Mesothelial cell of epicardium (in vitro differentiated cells): ENCODE measurements around the gene NLRP8. TPM values are rescaled to one million over a fixed set of nuclear protein-coding genes. Genes with fewer than 3 reads are reported as not detected.

Source experiments
- DNase-seq, 2 experiments: peaks; one replicate each; pipeline ENCODE4 v3.0.0; 2021; ENCODE audit warnings: low spot score in 2 of 2; ENCODE audit not compliant: unreplicated experiment in 2 of 2
- H3K27ac Mint-ChIP-seq: 2 replicates; pipeline ENCODE4 v1.8.0; 2021; ENCODE audit warnings: mixed read lengths
- H3K27me3 Mint-ChIP-seq: 2 replicates; pipeline ENCODE4 v1.8.0; 2021; ENCODE audit warnings: low read depth, mixed read lengths
- H3K36me3 Mint-ChIP-seq: 2 replicates; pipeline ENCODE4 v1.8.0; 2021; ENCODE audit warnings: mixed read lengths
- H3K4me1 Mint-ChIP-seq: 2 replicates; pipeline ENCODE4 v1.8.0; 2021; ENCODE audit warnings: mixed read lengths
- H3K4me3 Mint-ChIP-seq: 2 replicates; pipeline ENCODE4 v1.8.0; 2021; ENCODE audit warnings: mild to moderate bottlenecking, moderate library complexity, mixed read lengths
- H3K9me3 Mint-ChIP-seq: 2 replicates; pipeline ENCODE4 v1.8.0; 2021; ENCODE audit warnings: mixed read lengths
- CTCF ChIP-seq: fragments of 200-600 bp; sonication (generic); IDR thresholded peaks from one replicate; pipeline ENCODE4 v1.5.0; 2021; ENCODE audit warnings: antibody characterized with exemption; ENCODE audit not compliant: unreplicated experiment
- total RNA-seq: library from RNA; stranded (reverse); gene quantifications from 3 replicates; pipeline ENCODE4 v1.2.1, GENCODE V29; 2021

NLRP8 gene
- total RNA-seq: not detected in 3 replicates

GRCh38 chr19:55947532-55947931 is at the start of gene NLRP8:
TSS of gene NLRP8 (plus strand) at chr19:55947832.
- Mint-ChIP-seq H3K9me3 (peaks cover 54% of the 10 kb centered on the region), H3K27me3 (no peaks in the 10 kb centered on the region), H3K36me3 (no peaks in the 10 kb centered on the region), H3K4me1 (no peaks in the 10 kb centered on the region), H3K27ac (no peak within 1 kb of the TSS), H3K4me3 (no peak within 1 kb of the TSS)
- no peak for TF ChIP-seq CTCF
- DNase-seq: no peak

GRCh38 chr19:55898911-55899310 is 48.7 kb upstream of the NLRP8 start:
- H3K4me1 Mint-ChIP-seq: no peaks in the 10 kb centered on the region
- no peak overlapping the region for H3K4me3 Mint-ChIP-seq
- no peaks in the 10 kb centered on the region for H3K27me3 Mint-ChIP-seq
- TF ChIP-seq CTCF: no peak
- H3K36me3 Mint-ChIP-seq: peaks cover 7% of the 10 kb centered on the region
- H3K27ac Mint-ChIP-seq: no peak overlapping the region
- H3K9me3 Mint-ChIP-seq: peaks cover 55% of the 10 kb centered on the region
- no peak for DNase-seq

GRCh38 chr19:55901369-55902079 is 46.1 kb upstream of the NLRP8 start:
- peaks cover 7% of the 10 kb centered on the region for H3K36me3 Mint-ChIP-seq
- no peak for DNase-seq
- no peak for TF ChIP-seq CTCF
- peaks cover 57% of the 10 kb centered on the region for H3K9me3 Mint-ChIP-seq
- no peak overlapping the region for H3K27ac Mint-ChIP-seq
- H3K4me3 Mint-ChIP-seq: no peak overlapping the region
- no peaks in the 10 kb centered on the region for H3K27me3 Mint-ChIP-seq
- H3K4me1 Mint-ChIP-seq: no peaks in the 10 kb centered on the region

DNA sequence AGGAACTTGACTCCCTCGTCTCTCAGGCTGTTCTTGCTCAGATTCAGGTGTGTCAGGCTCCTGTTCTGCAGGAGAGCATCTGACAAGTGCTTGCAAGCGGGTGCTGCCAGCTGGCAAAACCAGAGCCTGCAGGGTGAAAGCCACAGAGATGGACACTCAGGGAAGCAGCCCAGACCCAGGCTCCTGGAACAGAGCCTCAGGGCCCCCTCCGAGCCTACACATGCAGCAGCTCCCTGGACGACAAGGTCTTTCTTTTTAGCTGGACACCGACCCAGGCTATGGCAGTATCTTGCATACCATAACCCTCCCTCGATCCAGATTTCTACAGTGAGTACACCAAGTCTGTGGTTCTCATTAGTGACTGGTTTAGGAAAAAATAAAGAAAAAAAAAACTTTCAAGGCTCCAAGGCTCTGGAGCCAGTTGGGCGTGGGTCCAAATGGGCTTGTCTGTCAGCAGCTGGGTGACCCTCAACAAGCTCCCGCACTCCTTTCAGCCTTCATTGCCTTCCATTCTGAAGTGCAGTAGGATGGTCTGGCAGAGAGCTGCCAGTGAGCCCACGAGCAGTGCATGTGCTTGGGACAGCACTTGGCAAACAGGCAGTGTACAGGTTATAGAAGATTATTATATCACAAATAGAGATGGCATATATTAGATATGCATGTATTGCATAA is 45.4 kb upstream of the NLRP8 start:
- no peak for DNase-seq
- TF ChIP-seq CTCF: no peak
- peaks cover 3% of the 10 kb centered on the region for H3K36me3 Mint-ChIP-seq
- H3K4me1 Mint-ChIP-seq: no peaks in the 10 kb centered on the region
- H3K9me3 Mint-ChIP-seq: peaks cover 53% of the 10 kb centered on the region
- no peak overlapping the region for H3K4me3 Mint-ChIP-seq
- no peak overlapping the region for H3K27ac Mint-ChIP-seq
- no peaks in the 10 kb centered on the region for H3K27me3 Mint-ChIP-seq

DNA sequence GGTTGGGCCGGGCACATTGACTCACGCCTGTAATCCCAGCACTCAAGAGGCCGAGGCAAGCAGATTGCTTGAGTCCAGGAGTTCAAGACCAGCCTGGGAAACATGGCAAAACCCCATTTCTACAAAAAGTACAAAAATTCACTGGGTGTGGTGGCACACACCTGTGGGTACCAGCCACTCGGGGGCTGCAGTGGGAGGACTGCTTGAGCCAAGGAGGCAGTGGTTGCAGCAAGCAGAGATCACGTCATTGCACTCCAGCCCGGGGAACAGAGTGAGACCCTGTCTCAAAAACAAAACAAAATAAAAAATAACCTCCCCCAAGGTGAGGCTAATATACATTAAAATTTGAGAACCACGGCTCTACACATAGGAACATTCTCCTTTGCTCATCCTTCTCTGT is 40.3 kb upstream of the NLRP8 start:
- Mint-ChIP-seq H3K27me3 (no peaks in the 10 kb centered on the region), H3K4me1 (no peaks in the 10 kb centered on the region), H3K36me3 (no peaks in the 10 kb centered on the region), H3K27ac (no peak overlapping the region), H3K9me3 (peaks cover 70% of the 10 kb centered on the region), H3K4me3 (no peak overlapping the region)
- DNase-seq: no peak
- TF ChIP-seq CTCF: no peak
